NCI-H524 treated with DMSO at 0.1 percent for 48 hours (cell line): ENCODE measurements around the gene LRP1.

Source experiments
- DNase-seq: peaks from one replicate; lab custom pipeline; 2025; lab: John Stamatoyannopoulos, UW

Gene LRP1

DNA sequence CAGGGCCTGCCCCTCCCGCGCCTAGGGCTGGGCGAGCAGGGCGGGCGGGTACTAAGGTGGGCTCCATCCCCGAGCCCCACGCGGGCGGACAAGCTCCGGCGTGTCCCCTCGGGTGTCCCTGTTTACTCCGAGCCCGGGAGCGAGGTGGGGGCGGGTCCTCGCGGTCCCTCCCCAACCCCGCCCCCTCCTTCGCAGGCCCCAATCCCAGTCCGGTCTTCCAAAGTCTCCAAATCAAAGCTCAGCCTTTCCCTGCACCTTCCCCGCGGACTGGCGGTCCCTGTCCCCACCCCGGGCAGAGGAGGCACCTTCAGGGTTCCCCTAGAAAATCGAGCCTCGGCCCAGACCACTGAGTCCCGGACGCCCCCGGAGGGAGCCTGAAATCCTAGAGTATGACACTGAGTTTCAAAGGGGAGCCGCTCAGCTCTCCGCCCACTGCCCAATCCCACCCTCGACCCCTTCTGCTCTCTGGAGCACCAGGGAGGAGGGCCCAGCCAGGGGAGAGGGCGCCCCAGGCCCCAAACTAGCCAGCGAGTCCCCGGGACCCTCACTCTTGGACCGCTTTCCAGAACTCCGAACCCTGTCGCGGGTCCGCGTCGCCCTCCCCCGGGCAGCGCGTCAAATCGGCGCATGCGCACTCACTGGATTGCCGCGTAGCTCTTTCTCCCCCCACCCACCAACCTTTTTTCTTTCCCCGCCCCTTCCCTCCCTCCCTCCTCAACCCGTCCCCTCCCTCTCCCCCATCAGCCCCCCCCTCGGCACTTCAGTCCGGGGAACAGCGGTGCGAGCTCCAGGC, at the start of gene LRP1:
TSS of gene LRP1 (plus strand) at position 758 of the 793 bp plus-strand sequence. CDS start 482 bp downstream, outside the sequence.
- no peak for DNase-seq

DNA sequence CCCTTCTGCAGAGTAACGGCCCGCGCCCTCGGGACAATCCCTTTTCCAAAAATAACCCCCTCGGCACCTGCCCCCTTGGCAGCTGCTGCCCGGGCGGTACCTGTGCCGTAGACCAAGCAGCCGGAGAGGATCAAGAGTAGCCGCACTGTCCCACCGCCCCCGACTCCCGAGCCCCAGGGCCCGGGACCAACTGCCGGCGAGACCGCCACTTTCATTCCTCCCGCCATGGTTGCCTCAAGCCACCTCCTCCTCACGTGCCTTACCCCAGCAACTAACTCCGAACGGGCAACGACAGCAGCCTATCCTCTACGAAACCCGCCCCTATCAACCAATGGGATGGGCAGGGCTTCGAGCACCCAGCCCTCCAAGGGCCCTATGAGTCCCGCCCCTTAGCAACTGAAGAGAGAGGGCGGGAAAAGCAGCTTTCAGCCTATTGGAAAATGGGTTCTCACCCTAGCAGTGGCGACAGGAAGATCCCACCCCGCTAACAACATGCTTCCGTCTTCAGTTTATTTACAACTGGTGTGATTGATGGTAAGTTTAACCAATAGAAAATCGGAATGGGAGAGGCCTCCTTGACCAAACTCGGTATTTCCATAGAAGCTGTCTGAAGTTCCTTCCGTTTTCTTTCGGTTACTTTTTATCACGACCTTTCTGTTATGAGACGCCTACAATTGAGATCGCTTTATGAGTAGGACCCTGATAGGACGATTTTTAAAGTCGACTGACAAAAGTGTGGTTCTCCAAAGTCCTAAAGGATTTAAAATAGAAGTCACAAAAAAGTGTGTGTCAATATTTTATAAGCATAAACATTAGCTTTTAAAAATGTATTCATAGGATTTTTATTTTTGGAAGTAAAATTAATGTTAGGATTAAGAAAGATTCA, 49.5 kb upstream of the LRP1 start, which contains the start of gene NEMP1:
TSS of gene NEMP1 (minus strand) at position 273 of the 886 bp plus-strand sequence. CDS start at position 227, 46 bp downstream.
- DNase-seq = peak; percentile 99

DNA sequence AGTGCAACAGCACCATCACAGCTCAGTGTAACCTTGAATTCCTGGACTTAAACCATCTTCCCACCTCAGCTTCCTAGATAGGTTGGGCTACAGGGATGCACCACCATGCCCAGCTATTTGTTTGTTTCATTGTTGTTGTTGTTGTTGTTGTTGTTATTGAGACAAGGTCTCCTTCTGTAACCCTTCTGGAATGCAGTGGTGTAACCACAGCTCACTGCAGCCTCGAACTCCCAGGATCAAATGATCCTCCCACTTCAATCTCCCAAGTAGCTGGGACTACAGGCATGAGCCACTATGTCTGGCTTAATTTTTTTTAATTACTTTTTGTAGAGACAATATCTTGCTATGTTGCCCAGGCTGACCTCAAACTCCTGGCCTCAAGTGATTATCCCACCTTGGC, 48.5 kb upstream of the LRP1 start:
- DNase-seq = no peak

DNA sequence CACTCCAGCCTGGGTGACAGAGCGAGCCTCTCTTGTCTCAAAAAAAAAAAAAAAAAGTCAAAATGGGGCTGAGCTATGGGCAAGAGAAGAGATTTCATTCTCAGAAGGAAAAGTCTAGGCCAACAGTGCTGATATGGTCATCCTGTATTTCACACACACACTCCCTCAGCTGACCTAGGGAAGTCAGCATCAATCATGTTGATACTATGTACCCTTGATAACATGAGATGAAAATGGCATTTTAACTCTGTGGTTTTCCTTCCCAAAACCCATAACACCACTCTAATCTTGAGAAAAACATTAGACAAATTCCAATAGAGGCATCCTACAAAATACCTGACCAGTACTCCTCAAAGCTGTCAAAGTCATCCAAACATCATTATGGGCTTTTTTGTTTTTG, 47.4 kb upstream of the LRP1 start:
- DNase-seq = no peak

DNA sequence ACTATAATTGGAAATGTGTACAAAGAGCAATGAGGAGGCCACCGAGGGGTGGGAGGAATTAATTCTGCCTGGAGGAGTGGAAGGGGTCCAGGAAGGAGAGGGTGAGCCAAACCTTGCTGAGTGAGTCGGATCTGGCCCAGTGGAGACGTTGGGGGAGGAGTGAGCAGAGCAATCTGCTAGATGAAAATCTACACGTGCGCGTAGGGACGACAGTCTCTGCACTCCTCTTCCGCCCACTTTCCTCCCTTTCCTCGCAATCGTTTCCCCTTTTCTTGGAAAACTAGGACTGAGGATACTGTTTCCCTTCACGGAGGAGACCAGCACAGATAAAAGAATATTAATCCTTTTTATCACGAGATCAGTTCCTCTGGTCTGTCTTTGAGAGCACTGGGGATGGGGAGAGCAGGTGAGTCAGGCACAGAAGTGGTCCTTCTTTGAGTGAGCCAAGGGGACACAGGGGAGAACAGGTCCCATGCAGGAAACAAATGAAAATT, 42.2 kb upstream of the LRP1 start:
- no peak for DNase-seq

DNA sequence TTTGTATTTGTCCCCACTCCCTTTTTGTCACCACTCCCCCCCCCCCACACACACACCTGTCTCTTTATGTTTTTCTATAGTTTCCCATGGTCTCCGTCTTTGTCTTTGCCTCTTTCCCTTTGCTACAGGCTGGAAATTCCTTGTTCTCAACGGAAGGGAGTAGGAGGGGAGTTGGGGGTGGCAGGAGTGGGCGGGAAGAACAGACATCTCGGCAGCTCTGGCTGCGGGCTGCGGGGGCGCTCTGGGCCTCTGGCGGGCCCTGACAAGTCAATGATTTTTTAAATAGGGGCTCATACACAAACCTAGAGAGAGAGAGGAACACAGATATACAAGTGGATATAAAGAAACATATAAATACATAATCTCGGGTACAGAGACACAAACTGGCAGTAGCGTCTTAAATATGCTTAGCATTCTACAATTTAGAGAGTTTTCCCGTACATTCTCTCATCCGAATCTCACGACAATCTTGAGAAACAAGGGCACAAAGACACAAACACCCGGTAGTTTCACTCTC, 41.7 kb upstream of the LRP1 start:
- DNase-seq = no peak

DNA sequence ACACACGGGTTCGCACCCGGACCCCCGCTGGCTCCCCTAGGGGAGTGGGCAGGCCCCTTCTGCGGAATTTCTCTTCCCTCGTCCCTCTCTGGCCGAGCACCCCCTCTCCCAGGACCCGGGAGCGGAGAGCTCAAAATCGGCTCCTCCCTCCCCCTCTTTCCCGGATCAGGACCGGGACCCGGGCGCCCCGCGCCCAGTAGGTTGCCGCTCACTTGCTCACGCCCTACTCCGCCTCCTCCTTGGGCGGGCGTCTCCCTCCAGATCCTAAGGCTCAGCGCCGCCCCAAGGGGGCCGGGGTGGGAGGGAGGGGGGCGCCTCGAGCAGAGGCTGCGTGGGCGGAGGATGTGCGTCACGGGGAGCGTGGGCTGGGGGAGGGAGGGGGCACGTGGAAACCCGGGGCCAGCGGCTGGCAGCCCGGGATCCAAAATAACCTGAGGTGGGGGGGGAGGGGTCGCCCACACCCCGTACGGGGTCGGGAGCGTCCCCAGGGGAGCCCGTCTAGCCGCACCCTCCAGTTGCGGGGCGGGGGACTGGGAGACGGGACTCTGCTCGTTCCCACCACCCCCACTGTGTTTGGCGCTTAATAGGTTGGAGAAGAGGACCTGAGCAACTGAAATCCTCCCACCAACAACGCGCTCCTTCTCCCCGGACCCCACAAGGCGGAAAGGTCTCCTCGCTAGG, 41.1 kb upstream of the LRP1 start:
- no peak for DNase-seq

DNA sequence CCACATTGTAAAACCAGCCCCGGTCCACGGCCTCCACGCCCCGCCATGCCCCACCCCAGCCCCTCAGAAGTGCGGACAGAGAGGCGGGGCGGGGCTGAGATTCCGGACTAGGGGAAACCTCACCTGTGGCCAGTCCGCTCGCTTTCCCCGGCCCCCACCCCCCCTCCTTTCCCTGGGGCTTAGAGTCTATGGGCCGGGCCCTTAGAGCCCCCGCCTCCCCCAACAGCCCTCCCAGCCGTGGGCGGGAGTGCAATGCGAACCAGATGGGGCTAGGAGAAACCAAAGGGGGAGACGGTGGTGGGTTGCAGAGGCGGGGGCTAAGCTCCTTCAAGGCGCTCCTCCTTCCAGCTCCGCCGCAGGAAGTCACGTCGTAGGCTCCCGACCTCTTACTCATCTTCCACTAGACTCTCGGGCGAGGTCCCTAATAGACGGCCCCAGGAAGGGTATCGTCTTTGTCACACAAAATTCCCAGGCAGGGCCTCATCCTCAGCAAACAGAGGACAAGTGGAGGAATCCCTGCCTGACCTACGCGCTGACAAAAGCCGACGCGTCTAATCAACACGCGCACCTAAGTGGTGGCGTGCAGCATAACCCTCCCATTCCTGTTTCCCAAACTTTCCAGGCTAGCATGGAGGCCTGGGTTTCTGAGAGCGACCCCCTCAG, 40.5 kb upstream of the LRP1 start:
- DNase-seq = peak; percentile 75

DNA sequence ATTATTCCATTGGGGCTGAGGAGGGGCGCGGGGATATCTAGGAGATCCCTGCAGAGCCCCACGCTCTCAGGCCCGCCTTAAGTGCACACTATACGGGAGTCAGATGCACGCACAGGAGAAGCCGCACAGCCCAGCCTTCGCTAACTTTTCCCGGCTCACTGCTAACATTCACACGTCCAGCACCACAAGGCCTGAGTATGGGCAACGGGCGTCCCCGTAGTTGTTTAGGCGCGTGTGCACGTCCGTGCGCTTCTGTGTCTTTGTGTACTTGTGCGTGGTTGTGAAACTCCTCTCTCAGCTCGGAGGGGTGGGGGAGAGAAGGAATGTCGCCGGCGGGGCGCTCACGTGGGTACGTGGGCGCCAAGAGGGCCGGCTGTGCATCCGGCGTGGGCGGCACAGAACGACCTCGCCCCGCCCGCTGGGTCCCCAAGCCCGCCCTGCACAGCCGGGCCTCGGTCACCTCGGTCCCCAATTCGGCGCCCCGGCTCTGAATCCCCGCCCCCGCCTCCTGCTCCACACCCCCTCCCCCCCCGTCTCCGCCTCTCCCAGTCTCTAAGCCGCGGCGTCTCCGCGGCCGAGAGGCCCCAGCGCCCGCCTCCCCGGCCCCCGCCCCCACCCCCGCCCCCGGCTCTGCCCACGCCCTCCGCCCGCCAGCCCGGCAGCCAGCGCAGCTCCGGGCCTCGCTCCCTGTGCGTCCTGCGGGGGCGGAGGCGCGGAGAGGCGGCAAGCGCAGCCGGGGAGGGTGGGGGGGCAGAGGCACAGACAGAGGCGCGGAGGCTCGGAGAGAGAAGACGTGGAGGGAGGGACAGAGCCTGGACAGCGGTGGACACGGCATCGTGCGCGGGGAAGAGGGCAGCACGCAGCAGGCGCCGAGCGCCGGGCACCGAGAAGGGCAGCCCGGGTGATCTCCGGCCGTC, 39.7 kb upstream of the LRP1 start, which contains the start of gene NAB2:
TSS of gene NAB2 (plus strand) at position 761 of the 917 bp plus-strand sequence. CDS start 158 bp downstream, outside the sequence.
- peak; percentile 77 for DNase-seq

DNA sequence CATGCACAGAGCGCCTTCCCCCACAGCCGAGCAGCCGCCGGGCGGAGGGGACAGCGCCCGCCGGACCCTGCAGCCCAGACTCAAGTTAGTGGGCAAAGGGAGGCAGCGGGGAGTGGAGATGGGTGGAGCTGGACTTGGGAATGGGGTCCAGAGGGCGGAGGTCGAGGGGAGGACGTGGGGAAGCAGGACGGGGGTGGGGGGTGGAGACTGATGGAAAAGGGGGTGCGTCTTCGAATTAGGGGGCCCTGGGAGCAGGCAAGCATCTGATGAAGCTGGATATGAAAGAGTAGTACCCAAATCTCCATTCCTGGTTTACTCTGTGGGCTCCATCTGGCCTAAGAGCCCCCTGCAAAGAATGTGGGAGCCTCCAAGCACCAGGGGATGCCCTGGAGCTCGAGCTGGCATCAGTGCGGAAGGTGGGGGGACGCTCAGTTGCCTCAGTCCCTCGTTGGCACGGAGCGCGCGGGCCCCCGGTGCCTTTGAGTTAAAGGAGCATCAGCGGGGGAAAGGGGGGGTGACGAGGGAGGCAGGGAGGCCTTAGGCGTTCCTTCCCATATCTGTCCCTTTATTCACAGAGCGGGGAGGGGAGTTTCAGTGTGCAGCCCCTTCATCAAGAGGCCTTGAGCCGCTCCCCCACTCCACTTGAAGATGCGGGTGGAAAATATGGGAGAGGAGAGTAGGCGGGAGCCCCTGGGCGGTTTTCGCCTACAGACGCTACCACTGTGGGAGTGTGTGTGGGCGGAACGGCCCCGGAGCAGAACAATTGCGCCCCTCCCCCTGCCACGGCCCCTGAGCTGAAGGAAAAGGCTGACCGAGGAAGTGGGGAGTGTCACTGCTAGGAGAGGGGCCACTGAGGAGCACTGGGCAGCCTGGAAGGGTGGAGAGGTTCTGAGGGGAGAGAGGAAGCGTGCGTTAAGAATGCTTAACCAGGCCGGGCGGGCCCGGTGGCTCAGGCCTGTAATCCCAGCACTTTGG, 38.7 kb upstream of the LRP1 start:
- no peak for DNase-seq

DNA sequence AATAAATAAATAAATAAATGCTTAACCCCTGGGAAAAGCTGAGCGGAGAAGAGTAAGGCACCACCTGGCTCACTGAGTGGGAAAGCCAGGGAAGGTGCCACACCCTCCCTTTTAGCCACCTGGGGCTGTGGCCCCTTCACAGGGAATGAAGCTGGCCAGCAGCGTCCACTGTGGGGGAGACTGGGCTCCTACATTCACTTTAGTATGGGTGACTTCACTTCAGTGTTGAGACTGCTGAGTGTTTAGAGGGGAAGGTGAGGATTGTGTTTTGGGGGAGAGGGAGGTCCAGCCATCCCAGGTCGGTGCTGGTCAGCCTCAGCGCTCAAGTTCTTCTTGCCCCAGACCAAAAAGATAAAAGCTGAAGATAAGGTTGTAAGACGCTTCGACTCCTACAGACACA, 37.8 kb upstream of the LRP1 start:
- DNase-seq = no peak

DNA sequence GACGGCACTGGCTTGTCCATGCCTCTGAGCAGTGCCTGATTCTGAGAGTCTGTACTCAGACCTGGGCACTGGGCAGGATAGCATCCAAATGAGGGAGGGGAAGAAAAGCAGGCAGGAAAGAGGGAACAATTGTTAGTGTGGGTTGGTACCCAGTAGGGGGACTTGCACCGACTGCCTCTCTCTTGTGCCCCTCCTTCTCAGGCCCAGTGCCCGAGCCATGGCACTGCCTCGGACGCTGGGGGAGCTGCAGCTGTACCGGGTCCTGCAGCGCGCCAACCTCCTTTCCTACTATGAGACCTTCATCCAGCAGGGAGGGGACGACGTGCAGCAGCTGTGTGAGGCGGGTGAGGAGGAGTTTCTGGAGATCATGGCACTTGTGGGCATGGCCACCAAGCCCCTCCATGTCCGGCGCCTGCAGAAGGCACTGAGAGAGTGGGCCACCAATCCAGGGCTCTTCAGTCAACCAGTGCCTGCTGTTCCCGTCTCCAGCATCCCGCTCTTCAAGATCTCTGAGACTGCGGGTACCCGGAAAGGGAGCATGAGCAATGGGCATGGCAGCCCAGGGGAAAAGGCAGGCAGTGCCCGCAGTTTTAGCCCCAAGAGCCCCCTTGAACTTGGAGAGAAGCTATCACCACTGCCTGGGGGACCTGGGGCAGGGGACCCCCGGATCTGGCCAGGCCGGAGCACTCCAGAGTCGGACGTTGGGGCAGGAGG, 37.2 kb upstream of the LRP1 start:
- no peak for DNase-seq

DNA sequence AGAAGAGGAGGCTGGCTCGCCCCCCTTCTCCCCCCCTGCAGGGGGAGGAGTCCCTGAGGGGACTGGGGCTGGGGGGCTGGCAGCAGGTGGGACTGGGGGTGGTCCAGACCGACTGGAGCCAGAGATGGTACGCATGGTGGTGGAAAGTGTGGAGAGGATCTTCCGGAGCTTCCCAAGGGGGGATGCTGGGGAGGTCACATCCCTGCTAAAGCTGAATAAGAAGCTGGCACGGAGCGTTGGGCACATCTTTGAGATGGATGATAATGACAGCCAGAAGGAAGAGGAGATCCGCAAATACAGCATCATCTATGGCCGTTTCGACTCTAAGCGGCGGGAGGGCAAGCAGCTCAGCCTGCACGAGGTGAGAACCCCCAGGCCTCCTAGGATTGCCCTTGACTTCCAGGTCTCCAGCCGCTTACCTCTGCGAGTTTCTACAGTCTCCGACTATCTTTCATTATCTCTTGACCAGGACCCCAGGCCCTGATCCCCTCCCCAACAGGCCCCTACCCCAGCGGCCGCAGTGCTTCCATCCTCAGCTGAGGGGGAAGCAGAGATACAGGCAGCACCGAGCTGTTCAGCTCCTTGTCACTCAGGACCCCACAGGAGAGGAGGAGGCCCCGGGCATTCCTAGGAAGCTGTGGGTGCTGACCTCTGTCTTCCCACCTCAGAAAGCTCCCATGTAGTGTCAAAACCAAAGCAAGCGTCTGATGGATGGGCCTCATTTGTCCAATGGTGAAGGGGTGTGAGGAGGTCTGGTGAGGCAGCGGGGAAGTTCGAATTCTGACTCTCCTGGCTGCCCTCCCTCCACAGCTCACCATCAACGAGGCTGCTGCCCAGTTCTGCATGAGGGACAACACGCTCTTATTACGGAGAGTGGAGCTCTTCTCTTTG, 36.4 kb upstream of the LRP1 start:
- DNase-seq = no peak

DNA sequence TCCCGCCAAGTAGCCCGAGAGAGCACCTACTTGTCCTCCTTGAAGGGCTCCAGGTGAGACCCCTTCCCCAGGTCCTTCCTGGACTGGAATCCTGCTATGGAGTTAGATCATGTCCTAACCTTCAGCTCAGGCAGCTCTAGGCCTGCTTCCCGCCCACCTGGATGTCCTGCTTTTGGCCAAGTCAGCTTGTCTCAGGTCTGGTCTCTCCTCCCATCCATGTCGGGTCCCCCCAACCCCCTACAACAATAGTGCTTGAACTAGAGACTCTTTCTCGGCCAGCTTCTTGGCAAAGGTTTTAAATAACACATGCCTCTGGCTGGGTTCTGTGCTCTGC, 35.8 kb upstream of the LRP1 start:
- no peak for DNase-seq

DNA sequence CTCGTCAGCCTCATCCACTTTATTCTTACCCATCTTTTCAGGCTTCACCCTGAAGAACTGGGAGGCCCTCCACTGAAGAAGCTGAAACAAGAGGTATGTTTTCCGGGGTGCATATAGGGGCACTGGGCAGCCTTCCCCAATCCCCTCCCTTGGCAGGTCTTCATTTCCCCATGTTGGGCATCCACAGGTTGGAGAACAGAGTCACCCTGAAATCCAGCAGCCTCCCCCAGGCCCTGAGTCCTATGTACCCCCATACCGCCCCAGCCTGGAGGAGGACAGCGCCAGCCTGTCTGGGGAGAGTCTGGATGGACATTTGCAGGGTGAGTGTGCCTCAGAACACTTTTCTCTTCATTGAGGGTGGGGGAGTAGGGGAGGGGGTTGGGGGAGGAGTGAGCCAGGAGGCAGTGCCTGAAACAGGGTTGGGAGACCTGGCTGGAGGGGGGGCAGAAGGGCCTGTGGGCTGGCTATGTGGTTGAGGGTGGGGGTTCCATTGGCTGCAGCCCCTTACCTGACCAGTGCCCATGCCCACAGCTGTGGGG, 35.3 kb upstream of the LRP1 start:
- DNase-seq = no peak

DNA sequence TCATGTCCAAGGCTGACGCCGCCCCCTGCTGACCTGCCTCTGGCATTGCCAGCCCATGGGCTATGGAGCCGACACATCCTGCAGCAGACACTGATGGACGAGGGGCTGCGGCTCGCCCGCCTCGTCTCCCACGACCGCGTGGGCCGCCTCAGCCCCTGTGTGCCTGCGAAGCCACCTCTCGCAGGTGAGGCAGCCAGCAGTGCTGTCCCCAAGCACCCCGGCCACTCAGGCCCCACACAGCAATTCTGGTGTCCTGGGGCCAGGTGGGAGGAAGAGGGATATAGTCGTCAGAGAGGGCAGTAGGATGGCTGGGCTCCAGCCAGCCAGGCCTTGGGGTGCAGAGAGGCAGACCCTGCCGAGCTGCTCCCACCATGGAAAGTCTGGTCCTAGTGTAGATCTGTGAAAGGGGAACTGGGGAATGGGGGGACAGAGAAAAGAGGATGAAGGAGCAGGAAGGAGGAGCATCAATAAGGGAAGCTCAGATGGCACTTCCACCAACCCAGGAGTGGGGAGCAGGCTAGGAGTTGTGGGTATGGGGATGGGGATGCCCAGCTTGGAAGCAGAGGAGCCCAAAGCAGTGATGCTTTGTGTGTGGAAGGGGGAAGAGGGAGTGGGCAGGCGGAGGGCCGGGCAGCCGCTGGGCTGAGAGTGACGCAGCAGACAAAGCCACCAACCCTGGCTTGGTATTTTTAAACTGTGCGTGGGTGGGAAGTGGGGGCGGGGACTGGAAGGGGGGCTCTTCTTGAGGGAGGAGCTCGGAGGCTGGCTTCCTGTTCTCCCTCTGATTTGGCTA, 34.7 kb upstream of the LRP1 start:
- DNase-seq = no peak
